ENCODE measurements around the gene PFKP.

The PFKP gene

GRCh38 chr10:3067118-3067858 lies at the start of gene PFKP:
Gene PFKP (plus strand): TSS chr10:3067548. CDS start chr10:3067596, 48 bp downstream.
- peak; percentile 1 for DNase-seq

GRCh38 chr10:3018247-3018646 lies 49.1 kb upstream of the PFKP start:
- DNase-seq, result no peak

DNA sequence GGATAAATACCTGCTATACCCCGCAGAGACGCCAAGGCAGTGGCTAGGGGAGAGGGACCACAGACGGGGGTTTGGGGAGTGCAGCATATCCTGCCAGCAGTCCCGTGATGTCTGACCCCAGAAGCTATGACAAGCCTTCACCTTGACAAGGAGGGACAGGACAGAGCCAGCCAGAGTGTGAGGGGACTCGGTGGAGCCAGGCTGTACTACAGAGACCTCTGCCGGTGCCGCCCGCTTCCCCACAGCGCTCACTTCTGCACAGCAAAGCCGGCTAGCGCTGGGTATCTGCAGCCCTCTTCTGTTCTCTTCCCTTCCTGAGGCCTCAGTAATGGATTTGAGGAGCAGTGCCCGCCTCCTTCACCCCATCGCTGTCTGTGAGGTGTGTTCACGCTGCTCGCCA lies 47.0 kb upstream of the PFKP start:
- no peak for DNase-seq

- DNase-seq, result no peak
These were observed 46.5 kb upstream of the PFKP start for GRCh38 chr10:3020881-3021280.

DNA sequence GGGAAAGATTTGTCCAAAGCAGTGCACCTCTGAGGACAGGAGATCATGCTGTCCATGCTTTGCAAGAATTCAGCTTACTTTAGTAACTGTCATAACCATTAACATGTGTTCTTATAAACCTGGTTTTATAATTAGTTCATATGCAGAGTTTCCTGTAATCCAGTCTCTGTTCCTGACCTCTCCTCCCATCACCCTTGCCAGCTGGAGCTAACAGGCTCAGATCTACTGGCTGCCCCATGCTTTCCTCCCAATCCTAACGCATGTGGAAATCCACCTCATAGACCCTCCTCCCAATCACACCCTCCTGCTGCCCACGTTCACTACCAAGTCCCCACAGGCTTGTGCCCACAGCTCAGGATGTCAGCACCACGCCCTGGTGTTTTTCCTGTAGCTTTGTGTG lies 45.3 kb upstream of the PFKP start:
- no peak for DNase-seq

DNA sequence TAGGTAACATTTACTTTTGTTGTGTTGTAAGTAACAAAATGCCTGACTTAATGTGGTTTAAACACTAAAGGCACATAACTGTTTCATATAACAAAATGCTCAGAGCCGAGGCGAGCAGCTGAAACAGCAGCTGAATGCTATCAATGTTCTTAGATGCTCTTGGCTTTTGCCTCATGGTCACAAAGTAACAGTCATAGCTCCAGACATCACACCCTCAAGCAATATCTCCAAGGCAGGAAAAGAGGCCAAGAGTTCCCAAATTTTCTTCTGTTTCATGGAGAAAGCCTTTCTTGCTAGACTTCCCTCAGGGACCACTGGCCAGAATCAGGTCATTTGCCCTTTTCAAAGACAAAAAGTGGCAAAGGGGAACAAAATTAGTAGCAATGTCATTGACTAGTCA lies 43.5 kb upstream of the PFKP start:
- DNase-seq, result no peak

GRCh38 chr10:3025026-3025683 lies 42.2 kb upstream of the PFKP start:
- DNase-seq, result no peak

DNA sequence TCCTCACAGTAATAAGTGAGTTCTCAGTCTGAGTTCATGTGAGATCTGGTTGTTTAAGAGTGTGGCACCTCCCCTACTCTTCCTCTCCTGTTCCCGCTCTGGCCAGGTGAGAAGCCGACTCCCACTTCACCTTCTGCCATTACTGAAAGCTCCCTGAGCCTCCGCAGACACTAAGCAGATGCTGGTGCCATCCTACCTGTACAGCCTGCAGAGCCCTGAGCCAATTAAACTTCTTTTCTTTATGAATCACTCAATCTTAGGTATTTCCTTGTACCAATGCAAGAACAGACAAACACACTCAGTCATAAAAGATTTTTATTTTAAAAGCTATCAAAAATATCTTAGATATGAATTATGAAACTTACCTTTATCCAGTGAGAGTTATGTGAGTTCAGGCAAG lies 39.5 kb upstream of the PFKP start:
- DNase-seq, result no peak

DNA sequence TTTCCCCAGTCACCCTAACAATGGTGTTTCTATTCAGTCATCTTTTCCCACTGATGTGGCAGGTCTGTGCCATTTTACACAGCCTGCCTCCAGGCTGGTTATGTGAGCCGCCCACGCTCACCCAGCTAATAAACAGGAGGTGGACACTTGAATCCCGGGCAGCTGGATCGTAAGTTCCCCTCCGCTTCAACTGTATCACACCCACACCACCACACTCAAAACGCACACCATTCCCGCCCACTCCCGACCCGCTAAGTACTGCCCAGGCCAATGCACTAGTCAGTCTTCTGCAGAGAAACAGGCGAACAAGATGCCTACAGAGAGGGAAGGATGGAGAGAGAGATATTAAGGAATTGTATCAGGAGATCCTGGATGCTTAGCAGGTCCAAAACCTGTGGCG lies 38.9 kb upstream of the PFKP start:
- no peak for DNase-seq

DNA sequence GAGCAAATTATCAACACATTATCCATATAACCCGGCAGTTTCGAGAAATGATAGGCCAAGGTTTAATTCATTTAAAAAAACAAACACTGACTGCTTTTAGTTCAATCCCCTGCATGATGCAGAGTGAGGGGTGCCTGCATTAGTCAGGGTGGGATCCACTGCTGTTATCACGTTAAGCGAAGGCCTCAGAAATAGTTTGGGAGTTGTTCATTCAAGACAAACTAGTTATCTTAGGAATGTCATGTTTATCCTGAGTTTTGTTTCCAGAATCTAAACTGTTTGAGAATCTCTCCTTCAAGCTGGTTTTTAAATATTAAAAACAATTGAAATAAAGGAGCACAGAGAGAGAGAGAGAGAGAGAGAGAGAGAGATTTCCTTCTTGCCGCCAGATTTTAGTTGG lies 36.6 kb upstream of the PFKP start:
- no peak for DNase-seq

DNA sequence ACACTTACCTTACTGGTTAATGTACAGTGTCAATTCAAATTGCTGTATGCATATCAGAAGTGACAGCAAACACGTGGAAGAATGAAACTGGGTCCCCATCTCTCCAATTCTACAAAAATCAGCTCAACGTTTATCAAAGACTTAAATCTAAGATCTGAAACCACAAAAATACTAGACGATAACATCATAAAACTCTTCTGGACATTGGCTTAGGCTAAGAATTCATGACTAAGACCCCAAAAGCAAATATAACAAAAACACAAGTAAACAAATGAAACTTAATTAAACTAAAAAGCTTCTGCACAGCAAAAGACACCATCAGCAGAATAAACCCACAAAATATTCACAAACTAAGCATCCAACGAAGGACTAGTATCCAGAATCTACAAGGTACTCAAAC lies 35.9 kb upstream of the PFKP start:
- DNase-seq, result no peak

GRCh38 chr10:3033925-3034324 lies 33.4 kb upstream of the PFKP start:
- DNase-seq, result no peak

- no peak for DNase-seq
These were observed 32.7 kb upstream of the PFKP start for GRCh38 chr10:3034616-3035015.

DNA sequence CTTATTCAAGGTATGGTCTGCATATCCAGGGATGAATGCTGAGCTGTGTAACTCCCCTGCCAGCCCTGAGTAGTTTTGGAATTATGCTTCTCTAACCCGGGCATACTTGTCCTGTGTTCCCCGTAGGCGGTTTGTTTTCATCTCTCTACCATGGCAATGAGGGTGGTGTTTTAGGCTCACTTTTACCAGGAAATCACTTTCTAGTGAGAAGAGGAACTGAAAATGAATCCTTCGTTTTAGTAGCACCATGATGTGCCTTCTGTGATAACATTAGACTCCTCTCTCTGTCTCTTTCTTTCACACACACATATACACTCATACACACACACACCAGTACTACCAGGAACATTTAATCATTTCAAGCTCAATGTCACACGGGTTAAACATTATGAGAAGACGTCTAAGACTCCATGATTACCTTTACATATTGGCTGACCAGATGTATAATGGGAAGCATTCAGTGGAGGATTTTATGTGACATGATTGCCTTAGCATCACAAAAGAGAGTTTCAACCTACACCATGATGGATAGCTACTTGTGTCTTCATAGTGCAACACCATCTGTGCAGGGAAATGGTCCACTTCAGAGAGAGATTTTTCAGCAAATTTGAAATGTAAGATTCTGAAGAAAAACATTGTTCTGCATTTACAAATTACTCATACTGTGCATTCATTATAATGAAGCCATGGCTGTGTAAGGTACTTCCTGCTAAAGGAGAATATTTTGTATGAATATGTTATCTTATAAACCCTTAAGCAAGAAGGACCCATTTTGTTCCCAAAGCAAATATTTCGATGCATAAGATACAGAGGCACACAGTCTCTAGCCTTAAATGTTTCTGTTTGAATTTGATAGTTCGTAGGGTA lies 31.0 kb upstream of the PFKP start:
- DNase-seq, result no peak

DNA sequence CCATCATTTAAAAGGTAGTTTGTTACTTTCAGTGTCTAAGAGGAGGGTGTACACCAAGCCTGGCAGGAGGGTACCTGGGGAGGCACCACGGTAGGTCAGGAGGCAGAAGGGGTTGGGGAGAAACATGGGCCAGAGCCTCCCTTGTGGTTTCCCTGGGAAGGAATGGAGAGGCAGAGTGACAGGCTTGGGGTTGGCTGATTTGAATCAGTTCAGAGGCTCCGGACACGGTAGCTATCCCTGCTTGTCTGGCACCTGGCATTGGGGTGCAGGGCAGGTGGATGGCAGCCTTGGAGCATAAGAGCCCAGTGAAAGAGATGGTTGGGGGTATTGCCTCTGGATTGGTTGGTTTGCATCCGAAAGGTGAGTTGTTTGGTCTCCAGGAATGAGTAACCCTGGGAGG lies 30.2 kb upstream of the PFKP start:
- no peak for DNase-seq

DNA sequence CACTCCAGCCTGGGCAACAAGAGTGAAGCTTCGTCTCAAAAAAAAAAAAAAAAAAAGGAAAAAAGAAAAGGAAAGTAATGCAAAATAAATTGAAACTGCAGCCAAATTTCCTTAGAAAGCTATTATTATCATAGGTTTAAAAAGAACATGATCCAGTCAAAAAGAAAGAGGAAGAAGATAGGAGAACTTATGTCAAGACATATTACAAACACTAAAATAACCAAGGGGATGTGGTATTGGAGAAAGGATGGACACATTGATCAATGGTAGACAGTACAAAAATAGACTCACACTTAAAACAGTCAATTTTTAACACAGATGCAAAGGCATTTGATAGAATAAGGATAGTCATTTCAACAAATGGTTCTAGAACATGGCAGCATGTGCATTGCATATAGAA lies 27.3 kb upstream of the PFKP start:
- DNase-seq, result no peak

GRCh38 chr10:3042589-3042988 lies 24.8 kb upstream of the PFKP start:
- DNase-seq, result no peak

- peak; percentile 62 for DNase-seq
These were observed 23.6 kb upstream of the PFKP start for GRCh38 chr10:3043512-3044368.

DNA sequence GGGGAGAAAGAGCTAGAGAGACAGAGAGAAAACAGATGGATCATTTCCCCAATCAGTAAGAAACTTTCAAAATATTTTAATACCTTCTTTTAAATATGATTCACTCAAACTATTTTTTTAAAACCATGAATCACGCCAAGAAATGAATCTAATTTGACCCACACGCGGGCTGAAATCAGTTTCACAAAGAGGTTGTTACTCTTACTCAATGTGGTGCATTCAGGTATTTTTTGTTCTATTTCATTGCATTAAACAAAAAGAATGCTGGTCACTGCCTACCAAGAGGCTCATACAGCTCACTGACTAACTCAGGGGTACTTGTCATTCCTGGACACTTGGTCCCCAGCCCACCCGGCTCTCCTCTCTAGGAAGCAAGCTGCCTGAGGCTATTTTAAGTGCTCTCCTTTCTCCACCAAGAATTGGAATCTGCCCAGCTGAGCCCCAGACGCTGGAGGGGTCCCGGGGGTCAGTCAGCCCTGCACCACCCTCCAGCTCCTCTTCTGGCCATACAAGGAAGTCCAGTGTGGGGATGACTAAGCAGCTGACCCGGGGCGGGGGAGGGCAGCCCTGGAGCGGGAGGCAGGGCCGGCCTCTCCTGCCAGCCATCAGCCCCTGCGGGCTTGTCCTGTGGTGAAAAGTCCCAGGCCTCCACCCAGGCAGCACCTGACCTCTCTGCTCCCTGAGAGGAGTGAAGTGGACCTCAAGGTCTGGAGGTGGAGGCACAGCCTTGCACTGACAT lies 21.7 kb upstream of the PFKP start:
- DNase-seq, result no peak

DNA sequence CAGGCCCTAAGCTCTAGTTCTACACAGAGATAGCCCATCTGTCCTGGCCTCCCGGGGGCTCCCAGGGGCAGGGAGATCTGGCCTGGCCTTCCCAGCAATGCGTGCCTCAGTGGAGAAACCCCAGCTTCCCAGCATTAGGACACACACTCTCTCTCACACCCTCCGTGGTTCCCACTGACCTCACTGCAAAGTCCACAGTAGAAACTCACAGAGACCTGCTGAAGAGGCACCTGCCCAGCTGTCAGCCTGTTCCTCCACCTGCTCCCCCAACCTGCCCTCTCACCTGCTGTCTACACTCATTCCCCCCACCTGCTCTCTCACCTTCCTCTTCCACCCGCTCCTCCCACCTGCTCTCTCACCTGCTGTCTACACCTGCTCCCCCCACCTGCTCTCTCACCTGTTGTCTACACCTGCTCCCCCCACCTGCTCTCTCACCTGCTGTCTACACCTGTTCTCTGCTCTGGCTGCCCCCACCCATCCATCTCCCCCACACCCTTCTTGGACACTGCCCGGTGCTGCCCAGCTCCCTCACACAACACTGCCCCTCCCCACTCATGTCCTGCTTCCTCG lies 21.1 kb upstream of the PFKP start:
- peak; percentile 31 for DNase-seq

DNA sequence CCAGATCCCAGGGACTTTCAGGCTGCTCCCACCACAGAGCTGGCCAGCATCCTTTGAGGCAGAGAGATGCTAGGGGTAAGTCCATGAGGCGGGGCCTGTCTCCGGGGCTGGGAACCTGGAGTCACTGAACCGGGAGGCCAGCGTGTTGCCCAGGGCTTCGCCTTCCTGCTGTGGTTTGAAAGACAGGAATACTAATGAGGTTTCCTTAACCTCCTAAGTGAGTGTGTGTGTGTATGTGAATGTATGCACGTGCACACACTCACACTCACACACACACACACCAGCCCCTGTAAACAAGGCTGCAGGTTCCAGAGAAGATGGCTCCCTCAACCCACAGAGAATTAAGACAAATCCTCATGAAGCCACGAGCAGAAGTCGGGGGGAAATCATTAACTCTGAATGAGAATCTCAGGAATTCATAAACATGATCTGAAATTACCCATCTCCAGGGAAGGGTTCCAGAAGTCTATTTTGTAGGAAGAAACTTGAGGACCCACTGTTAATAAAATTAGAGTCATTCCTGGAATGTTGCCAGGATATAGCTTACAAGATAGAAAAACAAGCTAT lies 20.3 kb upstream of the PFKP start:
- no peak for DNase-seq

Data from NCI-H2171 treated with DMSO at 0.1 percent for 48 hours (cell line).